ENCODE measurements around the gene ACP2. TPM values are rescaled to one million over a fixed set of nuclear protein-coding genes. Genes with fewer than 3 reads are reported as not detected.

The ACP2 gene
- total and polyA plus RNA-seq, 10 of the 15 experiments (the other 5 are each of a cell fraction or from before 2014, with no cell fraction given): 0.98 to 11.7 (median 7.4) TPM

DNA sequence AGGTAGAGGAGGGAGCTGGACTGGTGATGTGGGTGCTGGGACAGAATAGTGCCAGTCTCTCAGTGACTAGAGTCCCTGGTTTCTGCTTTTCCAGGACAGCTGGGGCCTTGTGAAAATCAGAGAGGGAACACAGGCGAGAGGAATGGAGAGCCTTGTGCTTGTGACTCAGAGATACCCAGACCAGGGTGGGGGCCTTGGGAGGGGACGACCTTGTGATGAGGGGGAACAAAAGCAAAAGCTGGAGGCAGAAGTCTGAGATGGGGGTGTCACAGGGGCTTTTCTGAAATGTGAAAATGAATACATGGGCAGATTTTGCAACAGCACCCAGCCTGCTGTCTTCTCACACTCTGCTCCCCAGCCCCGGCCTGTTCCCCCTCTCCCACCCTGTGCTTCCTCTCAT is 5.8 kb upstream of the ACP2 start (continued):
- TF ChIP-seq, protein P1, sequence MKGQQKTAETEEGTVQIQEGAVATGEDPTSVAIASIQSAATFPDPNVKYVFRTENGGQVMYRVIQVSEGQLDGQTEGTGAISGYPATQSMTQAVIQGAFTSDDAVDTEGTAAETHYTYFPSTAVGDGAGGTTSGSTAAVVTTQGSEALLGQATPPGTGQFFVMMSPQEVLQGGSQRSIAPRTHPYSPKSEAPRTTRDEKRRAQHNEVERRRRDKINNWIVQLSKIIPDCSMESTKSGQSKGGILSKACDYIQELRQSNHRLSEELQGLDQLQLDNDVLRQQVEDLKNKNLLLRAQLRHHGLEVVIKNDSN (IDR thresholded peaks at IDR 0.05; ENCODE audit: borderline replicate concordance, extremely low read length, insufficient read depth, low read depth, low read length): no peak
- TF ChIP-seq BRCA1 (IDR thresholded peaks at IDR 0.05; ENCODE audit: low read depth, low read length): no peak
- TF ChIP-seq, protein P2, sequence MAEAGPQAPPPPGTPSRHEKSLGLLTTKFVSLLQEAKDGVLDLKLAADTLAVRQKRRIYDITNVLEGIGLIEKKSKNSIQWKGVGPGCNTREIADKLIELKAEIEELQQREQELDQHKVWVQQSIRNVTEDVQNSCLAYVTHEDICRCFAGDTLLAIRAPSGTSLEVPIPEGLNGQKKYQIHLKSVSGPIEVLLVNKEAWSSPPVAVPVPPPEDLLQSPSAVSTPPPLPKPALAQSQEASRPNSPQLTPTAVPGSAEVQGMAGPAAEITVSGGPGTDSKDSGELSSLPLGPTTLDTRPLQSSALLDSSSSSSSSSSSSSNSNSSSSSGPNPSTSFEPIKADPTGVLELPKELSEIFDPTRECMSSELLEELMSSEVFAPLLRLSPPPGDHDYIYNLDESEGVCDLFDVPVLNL (IDR thresholded peaks at IDR 0.05; ENCODE audit: low read depth, low read length): no peak
- TF ChIP-seq POLR2A (IDR thresholded peaks at IDR 0.05; ENCODE audit: low read depth, low read length): no peak

DNA sequence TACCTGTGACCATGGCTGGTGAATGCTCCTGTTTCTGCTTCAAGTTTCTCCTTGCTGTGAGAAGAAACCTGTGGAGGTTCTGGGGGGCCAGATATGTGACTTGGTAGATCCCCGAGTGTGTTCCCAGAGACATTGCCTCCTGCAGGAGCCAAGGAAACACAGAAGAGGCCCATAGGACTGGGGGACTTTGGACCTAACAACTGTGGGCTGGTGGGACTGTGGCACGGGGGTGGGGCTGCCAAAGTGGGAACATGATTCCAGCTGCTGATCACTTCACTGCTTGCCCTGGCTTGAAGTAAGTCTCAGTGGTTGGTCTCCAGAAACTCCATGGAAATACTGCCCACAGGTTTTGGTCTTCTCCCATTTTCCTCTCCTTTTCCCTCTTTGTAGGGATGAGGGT is 5.0 kb upstream of the ACP2 start:
- WGBS (ENCODE audit: insufficient coverage, insufficient replicate concordance, low lambda C conversion rate, missing lambda C conversion rate): 56% methylated on average over 2 of the region's 2 CpGs
- H3K9ac ChIP-seq (ENCODE audit: control insufficient read depth, insufficient read depth, low read length): no peak overlapping the region
- CTCF ChIA-PET: no interaction called here

More for the DNA sequence above, 5.0 kb upstream of the ACP2 start:
- FAIRE-seq: no peak
- no peaks in the 10 kb centered on the region for H3K27me3 ChIP-seq (replicated peaks in 1 of 2; ENCODE audit: control insufficient read depth in 2 of 2, insufficient read depth in 2 of 2, low read length in 1 of 2)
- no peaks in the 10 kb centered on the region for H3K9me3 ChIP-seq (replicated peaks; ENCODE audit: control insufficient read depth, insufficient read depth, low read length)
- in situ Hi-C loops (cut with MboI): no loop called here
- peaks cover 4% of the 10 kb centered on the region; the same call in 1 of the 2 replicates for H3K4me1 ChIP-seq (ENCODE audit: control insufficient read depth, insufficient read depth, low read length)
- H3K27ac ChIP-seq (ENCODE audit: control insufficient read depth, insufficient read depth): no peak overlapping the region
- POLR2A ChIA-PET: interaction anchor here (1.0 kb wide), 1 partner anchor 76 kb away, joined by 3 read pairs; no protein-coding TSS in a partner anchor
- H3K4me3 ChIP-seq: no peak overlapping the region
- TF ChIP-seq, protein P3, sequence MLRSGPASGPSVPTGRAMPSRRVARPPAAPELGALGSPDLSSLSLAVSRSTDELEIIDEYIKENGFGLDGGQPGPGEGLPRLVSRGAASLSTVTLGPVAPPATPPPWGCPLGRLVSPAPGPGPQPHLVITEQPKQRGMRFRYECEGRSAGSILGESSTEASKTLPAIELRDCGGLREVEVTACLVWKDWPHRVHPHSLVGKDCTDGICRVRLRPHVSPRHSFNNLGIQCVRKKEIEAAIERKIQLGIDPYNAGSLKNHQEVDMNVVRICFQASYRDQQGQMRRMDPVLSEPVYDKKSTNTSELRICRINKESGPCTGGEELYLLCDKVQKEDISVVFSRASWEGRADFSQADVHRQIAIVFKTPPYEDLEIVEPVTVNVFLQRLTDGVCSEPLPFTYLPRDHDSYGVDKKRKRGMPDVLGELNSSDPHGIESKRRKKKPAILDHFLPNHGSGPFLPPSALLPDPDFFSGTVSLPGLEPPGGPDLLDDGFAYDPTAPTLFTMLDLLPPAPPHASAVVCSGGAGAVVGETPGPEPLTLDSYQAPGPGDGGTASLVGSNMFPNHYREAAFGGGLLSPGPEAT (IDR thresholded peaks at IDR 0.05; ENCODE audit: low read depth): no peak
- no peak for TF ChIP-seq IRF4 (IDR thresholded peaks at IDR 0.05; ENCODE audit: low read depth, low read length)
- TF ChIP-seq, protein P4, sequence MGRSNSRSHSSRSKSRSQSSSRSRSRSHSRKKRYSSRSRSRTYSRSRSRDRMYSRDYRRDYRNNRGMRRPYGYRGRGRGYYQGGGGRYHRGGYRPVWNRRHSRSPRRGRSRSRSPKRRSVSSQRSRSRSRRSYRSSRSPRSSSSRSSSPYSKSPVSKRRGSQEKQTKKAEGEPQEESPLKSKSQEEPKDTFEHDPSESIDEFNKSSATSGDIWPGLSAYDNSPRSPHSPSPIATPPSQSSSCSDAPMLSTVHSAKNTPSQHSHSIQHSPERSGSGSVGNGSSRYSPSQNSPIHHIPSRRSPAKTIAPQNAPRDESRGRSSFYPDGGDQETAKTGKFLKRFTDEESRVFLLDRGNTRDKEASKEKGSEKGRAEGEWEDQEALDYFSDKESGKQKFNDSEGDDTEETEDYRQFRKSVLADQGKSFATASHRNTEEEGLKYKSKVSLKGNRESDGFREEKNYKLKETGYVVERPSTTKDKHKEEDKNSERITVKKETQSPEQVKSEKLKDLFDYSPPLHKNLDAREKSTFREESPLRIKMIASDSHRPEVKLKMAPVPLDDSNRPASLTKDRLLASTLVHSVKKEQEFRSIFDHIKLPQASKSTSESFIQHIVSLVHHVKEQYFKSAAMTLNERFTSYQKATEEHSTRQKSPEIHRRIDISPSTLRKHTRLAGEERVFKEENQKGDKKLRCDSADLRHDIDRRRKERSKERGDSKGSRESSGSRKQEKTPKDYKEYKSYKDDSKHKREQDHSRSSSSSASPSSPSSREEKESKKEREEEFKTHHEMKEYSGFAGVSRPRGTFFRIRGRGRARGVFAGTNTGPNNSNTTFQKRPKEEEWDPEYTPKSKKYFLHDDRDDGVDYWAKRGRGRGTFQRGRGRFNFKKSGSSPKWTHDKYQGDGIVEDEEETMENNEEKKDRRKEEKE (IDR thresholded peaks at IDR 0.05): no peak
- no peak for TF ChIP-seq SIX5 (IDR thresholded peaks at IDR 0.05; ENCODE audit: low read depth, low read length, severe bottlenecking)
- no peak for TF ChIP-seq BHLHE40 (IDR thresholded peaks at IDR 0.05; ENCODE audit: borderline replicate concordance in 1 of 2, low read depth in 2 of 2, low read length in 1 of 2)
- TF ChIP-seq NFIC (IDR thresholded peaks at IDR 0.05; ENCODE audit: low read depth, low read length): no peak
- TF ChIP-seq TBL1XR1 (IDR thresholded peaks at IDR 0.05; ENCODE audit: low read depth, low read length): no peak
- TF ChIP-seq RUNX3 (IDR thresholded peaks at IDR 0.05; ENCODE audit: low read length): no peak
- no peaks in the 10 kb centered on the region for H3K36me3 ChIP-seq (ENCODE audit: control insufficient read depth in 2 of 2, insufficient read depth in 2 of 2, low read length in 1 of 2)
- H3K79me2 ChIP-seq (ENCODE audit: control insufficient read depth, insufficient read depth, low read length): peaks cover 8% of the 10 kb centered on the region
- ATAC-seq: no peak
- no peak overlapping the region for H3K4me2 ChIP-seq (ENCODE audit: control insufficient read depth, insufficient read depth)
- SMC1A ChIA-PET (ENCODE audit: uncharacterized antibody, unreplicated experiment): interaction anchor here (1.3 to 1.4 kb wide), 2 partner anchors 10 to 66 kb away, joined by 3 to 4 read pairs; no protein-coding TSS in a partner anchor
- intact Hi-C loops (cut with micrococcal nuclease; ENCODE audit: unreplicated experiment): no loop called here
- DNase-seq (ENCODE audit: low read depth, low spot score): no peak
- H2AFZ ChIP-seq (ENCODE audit: control insufficient read depth, low read depth, low read length): no peak overlapping the region
- BruUV-seq (replicated peaks): no TSS peak
- no peaks in the 10 kb centered on the region for H4K20me1 ChIP-seq (ENCODE audit: control insufficient read depth, insufficient read depth)
- RAD21 ChIA-PET (ENCODE audit: unreplicated experiment): no interaction called here

Measured in GM12878 (cell line).